Hypothalamus (tissue), 51 donors: ENCODE data around the gene HSPG2.
"Not testable (repeated sequence)": the region's sequence is repeated elsewhere in the genome, so short reads cannot be mapped to it uniquely, and the experiment has no call there.

Experiments used
- DNase-seq, 51 donors: peaks; one replicate each; lab custom pipeline; 2025; lab: John Stamatoyannopoulos, UW

The HSPG2 gene

DNA sequence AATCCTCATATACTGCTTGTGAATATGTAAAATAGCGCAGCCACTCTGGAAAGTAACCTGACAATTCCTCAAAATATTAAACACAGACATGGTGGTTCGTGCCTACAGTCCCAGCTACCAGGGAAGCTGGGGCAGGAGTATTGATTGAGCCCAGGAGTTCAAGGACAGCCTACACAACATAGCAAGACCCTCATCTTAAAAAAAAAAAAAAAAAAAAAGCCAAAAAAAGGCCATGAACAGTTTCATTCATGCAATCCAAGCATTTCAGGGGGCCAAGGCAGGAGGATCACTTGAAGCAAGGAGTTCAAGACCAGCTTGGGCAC, 158.7 kb downstream of the HSPG2 start:
- no peak for DNase-seq

- not testable (repeated sequence) for DNase-seq
Observed at GRCh38 chr1:21776925-21777324, 160.2 kb downstream of the HSPG2 start.

DNA sequence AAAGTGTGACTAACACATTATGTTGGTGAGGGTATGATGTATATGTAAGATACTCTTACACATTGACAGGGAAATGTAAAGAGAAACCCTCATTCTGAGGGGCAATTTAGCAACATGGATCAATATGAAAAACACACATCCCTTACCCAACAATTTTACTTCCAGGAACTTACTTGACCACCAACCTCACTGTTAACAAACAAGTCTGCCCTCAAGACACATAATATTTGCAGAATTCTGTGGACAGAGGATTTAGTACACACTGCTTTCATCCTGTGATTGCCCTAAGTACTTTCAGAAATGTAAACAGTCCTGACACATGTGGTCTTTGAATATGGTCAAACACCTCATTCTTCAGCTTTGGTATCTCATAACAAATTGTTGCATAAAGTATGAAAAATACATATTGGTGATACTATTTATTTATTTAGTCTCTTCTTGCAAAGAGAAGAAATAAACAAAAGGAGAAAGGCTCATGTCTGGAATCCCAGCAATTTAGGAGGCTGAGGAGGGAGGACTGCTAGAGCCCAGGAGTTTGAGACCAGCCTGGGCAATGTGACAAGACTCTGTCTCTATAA, 161.0 kb downstream of the HSPG2 start:
- DNase-seq, result peak in 1 of 51 donors; percentile 4

- DNase-seq, result no peak
Observed at GRCh38 chr1:21775550-21775914, 161.6 kb downstream of the HSPG2 start.

DNA sequence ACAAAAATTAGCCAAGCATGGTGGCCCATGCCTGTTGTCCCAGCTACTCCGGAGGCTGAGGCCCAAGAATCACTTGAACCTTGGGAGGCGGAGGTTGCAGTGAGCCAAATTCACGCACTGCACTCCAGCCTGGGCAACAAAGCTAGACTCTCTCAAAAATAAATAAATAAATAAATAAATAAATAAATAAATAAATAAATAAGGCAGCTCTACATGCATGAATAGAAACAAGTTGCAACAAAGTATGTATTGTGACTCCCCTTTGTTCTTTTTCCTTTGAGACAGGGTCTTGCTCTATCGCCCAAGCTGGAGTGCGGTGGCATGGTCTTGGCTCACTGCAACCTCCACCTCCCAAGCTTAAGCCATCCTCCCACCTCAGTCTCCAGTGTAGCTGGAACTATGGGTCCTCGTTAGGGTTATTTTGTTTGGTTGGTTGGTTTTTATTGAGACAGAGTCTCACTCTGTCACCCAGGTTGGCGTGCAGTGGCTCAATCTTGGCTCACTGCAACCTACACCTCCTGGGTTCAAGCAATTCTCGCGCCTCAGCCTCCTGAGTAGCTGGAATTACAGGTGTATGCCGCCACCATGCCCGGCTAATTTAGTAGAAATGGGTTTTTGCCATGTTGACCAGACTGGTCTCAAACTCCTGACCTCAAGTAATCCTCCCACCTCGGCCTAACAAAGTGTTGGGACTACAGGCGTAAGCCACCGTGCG, 162.1 kb downstream of the HSPG2 start:
- DNase-seq, result no peak

GRCh38 chr1:21773585-21773984, 163.5 kb downstream of the HSPG2 start:
- no peak for DNase-seq
